GM19452 (cell line): ENCODE results near the gene RASGRP4.
"Not testable (repeated sequence)": the region's sequence is repeated elsewhere in the genome, so short reads cannot be mapped to it uniquely, and the experiment has no call there.

Source experiments
- ATAC-seq: cut with Tn5 transposase; IDR thresholded peaks from one replicate; pipeline ENCODE4 v1.9.1; 2021; ENCODE audit not compliant: unreplicated experiment

Gene RASGRP4

DNA sequence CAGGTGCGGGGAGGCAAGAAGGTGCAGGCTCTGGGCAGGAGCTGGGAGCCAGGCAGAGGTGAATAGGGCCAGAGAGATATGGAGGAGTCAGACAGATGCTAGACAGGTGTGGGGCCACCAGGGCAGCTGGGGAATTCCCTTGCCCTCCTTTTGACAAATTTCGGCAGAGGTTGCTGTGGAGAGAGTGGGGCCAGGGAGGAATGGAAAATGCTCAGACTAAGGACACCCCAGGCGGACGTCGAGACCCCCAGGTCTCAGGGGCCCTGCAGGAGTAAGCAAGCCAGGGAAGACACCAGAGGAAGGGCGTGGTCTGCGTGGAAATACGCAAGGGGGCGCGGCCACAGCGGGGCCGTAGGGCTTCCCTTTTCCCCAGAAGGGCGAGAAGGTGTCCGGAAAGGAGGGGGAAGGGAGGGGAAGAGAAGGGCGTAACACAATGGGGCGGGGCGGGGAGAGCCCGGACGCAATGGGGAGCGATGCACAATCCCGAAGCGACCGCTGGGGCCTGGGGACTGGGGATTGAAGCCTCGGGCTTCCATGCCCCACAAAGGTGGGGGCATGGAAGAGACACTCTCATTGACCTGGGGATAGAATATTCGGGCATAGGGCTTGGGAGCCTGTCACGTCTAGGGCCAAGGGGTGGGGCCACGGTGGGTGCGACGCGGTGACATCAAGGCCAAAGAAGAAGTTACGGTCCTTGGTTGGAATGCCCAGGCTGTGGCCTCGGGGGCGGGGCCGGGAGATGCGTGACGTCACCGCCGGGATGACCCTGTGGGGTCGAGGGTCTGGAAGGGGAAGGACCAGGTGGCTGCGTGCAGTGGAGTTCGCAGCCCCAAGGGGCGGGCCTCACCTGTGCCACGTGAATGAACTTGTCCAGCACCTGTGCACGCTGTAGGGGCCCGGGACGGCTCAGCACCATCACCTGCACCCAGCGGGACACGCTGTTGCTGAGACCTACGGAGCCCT is 8.2 kb downstream of the RASGRP4 start:
- ATAC-seq: no peak

DNA sequence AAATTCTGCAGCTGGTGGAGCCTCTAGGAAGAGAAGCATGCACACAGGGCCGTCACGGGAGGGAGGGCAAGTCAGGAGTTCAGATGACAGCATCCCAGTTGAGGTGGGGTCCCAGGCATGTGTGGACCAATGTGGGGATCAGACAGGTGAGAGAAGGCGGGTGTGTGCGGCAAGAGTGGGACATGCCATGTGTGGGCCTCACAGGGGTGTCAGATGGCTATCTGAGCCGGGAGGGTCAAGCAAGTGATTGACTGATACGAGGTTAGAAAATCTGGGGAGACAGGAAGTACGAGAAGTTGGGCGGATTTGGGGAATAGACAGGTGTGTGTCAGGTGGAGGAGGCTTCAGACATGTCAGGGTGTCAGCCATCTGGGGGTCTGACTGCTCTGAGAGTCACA is 8.9 kb downstream of the RASGRP4 start:
- ATAC-seq: no peak

DNA sequence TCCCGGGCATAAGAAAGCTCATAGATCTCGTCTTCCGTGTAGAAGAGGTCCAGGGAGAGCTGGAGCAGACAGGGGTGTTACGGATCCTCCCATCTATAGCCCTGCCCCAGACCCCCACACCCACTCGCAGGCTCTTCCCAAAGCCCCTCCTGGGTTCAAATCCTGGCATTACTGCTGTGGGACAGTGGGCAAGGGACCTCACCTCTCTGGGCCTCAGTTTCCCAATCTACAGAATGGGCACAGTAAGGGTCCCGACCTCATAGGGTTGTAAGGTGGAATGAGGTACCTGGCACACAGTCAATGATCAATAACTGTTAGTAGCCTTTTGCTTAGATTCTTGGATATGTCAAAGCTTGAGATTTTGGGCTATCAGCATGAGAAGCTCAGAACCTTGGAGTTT is 12.6 kb downstream of the RASGRP4 start:
- ATAC-seq: no peak

DNA sequence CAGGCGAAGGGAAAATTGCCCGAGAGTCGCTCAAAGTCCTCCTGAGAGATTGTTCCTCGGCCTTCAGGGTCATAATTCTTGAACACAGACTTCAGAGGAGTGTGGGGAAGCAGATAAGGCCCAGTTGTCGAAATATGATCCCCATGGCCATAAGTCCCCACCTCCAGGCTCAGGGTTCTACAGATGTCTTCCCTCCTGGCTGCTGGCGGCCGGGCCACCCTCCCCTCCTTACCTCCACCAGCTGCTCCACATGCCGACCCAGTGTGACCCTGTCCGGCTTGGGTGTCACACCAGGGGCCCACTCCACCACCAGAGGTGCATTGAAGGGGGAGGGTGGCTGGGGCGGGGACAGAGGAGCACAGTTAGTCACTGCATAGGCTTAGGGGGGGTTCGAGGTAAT is 13.1 kb downstream of the RASGRP4 start:
- no peak for ATAC-seq

DNA sequence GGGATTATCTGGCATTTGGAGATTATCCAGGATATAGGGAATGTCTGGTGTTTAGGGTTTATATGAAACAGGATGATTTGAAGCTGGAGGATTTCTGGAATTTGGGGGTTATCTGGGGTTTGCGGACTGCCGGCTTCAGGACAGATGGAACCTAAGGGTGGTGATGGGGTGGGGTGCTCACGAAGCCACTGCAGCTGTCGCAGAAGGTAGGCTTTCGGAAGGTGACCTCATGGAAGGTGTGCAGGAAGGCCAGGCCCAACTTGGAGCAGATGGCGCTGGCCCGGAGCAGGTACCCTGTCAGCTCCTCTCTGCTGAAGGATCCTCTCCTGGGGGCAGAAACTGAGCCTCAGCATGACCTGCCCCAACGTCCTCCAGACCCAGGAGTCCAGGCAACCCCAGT is 13.5 kb downstream of the RASGRP4 start:
- ATAC-seq: no peak

DNA sequence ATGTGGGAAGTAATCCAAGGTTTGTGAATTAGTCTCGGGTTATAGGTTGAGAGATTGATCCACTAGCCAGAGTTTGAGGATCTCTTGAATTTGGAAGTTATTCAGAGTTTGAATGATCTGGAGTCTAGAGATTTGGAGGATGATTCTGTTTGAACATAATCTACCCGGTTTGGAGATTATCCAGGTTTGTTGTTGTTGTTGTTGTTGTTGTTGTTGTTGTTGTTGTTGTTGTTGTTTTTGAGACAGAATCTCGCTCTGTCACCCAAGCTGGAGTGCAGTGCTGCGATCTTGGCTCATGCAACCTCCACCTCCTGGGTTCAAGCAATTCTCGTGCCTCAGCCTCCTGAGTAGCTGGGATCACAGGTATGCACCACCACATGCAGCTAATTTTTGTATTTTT is 14.1 kb downstream of the RASGRP4 start:
- ATAC-seq: not testable (repeated sequence)

DNA sequence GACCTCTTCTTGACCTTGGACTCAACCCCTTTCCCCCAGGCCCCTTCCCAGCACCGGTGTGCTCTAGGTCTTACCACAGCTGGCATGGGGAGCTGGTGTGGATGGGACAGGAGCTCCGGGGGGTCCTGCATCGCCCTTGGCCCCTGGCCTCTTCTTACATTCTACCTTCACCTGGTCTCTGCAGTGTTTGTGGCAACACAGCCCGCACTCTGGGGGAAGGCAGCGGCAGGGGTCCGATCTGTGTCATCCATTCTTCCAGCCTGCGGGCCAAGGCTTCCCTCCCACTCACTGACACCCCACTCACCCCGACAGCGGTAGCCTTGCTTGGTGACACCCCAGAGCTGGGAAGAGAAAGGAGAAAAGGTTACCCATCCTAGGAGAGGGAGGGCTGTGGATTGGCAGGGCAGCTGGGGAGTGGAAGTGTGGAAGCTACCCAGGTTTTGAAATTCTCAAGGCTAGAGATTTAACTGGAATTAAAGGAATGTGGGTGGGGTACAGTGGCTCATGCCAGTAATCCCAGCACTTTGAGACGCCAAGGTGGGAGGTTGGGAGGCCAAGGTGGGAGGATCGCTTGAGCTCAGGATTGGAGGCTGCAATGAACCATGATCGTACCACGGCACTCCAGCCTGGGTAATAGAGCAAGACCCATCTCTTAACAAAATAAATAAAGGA is 14.8 kb downstream of the RASGRP4 start:
- ATAC-seq: no peak

DNA sequence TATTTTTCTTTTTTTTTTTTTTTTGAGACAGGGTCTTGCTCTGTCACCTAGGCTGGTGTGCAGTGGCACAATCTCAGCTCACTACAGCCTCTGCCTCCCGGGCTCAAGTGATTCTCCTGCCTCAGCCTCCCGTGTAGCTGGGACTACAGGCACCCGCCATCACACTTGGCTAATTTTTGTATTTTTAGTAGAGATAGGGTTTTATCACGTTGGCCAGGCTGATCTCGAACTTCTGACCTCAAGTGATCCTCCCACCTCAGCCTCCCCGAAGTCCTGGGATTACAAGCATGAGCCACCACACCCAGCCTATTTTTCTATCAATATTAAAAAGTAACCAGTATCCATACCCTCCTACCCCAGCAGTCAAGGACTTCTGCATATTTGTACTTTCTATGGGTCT is 15.6 kb downstream of the RASGRP4 start:
- not testable (repeated sequence) for ATAC-seq

DNA sequence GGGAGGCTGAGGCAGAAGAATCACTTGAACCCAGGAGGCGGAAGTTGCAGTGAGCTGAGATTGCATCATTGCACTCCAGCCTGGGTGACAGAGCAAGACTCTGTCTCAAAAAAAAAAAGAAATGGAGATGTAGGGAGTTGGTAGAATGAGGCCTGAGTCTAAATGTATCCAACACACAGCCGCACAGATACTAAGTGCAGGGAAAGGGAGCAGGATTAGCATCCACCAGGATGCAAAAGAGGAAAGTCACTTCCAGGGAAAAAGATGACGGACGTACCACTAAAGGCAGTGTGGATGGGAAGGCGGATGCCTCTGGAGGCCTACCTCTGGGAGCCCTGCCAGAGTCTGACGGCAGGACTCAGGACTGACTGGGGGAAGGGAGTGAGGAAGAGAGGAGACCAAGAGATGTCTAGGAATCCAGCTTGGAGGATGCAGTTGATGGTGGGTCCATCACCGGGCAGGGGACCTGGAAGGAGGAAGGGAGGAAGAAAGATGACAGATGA is 16.3 kb downstream of the RASGRP4 start:
- no peak for ATAC-seq

DNA sequence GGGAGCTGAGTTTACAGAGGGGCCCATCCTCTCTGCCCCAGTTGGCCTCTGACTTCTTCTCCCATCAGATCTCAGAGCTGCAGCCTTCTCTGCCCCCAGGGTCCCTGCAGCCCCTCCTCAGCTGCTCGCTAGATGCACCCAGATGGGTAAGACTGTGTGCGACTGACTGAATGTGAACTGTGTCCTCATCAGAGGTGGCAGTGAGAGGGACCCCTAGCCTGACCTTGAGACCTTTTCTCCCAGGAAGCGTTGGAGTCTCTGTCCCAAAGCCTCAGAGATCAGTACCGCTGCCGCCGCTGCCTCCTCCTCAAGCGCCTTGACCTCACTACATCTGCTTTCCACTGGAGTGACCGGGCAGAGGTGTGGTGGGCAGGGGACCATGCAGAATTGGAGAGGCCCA is 20.7 kb downstream of the RASGRP4 start:
- ATAC-seq: no peak

DNA sequence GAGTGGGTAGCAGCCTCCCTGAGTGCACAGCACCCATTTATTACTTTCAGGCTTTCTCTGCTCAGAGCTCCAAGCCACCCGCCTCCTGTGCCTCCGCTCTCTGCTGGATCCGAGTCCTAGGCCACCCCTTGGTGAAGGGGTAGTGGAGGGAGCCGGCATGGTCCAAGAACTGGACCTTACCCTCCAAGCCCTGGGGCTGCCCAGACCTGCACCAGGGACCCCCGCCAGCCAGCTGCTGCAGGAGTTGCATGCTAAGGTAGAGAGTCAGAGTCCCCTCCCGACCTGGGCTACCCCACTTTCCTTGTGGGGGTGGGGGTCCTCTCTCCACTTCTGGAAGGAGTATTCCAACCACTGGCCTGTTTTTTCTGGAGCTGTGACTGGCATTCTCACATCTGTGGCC is 21.2 kb downstream of the RASGRP4 start:
- no peak for ATAC-seq

DNA sequence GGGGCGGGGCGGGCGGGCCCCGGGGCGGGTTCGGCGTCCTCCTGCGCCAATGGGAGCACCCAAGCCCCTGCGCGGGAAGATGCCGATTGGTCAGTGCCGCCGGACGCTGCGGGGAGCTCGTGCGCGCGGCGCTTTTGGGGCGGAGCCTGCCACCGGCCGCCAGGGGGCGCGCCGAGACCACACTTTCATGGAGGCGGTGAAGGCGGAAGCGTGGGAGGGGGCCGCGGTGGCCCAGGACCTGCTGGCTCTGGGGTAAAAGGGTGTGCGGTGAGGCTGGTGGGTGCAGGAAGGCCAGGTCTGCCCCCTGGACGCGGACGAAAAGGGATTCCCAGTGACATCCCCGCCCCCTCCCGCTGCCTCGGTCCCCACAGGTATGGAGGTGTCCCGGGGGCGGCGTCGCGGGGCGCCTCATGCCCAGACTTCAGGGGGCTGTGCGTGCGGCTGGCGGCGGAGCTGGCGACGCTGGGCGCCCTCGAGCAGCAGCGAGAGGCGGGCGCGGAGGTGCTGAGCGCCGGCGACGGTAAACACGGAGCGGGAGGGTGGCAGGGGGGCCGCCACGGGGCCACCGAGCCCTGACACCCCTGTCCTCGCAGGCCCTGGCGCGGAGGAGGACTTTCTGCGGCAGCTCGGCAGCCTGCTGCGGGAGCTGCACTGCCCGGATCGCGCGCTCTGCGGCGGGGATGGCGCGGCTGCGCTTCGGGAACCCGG is 22.9 kb downstream of the RASGRP4 start, which contains the start of gene FAM98C:
Gene FAM98C (plus strand): TSS at position 127 of the 708 bp plus-strand sequence. CDS start 61 bp downstream, at position 188.
- ATAC-seq: peak; percentile 94

DNA sequence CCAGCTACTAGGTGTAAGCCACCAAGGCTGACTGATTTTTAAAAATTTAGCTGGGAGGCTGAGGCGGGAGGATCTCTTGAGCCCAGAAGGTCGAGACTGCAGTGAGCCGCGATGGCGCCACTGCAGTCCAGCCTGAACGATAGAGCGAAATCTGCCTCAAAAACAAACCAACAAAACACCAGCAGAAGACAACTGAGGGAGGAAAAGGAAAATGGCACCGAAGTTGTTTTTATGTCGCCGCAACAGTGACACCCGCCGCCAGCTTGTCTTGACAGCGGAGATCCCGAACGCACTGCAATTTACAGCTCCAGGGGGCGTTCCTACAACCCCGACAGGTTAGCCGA is 23.4 kb downstream of the RASGRP4 start:
- no peak for ATAC-seq

DNA sequence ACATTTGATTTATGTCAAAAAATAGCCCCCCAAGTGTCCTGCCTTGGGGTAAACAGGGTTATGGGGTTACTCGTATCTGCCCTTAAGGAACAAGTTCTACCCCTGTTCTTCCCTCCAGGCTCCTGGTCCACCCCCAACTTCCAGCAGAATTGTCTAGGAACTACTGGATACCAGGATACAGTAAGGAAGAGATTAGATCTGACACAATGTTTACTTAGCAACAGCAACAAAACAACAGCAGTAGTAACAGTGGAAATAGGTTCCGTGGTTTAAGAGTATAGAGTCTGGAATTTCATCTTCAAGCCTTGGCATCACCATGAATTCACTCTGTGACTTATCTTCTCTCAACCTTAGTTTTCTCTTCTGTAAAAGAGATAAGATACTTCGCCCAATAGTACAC is 24.9 kb downstream of the RASGRP4 start:
- ATAC-seq: no peak

DNA sequence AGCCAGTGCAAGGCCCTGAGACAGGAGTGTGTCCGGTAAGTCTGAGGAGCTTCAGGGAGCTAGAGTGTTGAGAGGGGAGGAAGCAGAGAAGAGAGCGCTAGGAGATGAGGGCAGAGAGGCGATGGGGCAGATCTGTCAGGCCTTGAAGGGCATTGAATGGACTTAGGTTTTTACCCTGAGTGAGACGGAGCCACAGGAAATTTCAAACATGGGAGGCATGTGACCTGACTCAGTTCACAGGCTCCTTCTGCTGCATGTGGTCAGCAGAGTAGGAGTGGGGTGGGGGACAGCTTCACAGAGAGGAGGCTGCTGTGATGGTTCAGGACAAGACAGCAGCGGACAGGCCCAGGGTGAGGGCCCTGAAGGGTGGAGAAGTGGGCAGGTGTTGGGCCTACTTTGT is 25.7 kb downstream of the RASGRP4 start:
- no peak for ATAC-seq

DNA sequence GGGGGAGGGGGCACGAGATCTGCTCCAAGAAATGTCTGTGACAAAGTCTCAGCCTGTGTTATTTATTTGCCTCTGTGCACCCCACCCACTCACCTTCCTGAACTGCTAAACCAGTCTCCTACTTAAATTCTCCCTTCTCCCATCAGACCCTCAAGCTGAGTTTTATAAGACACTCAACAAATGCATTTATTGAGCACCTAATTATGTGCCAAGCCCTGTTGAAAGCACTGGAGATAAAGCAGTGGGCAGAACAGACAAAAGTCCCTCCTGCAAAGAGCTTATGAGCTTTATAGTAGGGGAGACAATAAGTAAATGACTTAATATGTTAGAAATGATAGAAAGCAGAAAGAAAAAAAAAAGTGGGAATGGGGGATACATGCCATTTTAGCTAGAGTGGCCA is 26.5 kb downstream of the RASGRP4 start:
- ATAC-seq: no peak

DNA sequence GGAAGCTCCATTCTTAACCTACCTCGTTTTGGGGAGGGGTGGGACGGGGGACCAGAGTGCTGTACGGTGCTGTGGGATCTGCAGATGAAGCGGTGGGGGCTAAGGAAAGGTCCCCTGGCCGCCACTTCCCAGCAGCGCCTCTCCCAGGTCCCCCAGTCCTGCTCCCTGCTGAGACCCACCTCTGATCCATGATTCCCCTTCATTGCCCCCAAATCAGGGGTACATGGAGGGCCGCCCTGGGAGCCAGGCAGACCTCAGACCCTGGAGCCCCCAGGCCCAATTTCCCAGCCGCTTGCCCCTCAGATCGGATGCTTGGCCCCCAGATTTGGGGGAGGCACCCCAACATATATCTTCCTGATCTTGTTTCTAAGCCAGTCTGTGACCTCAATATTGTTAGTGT is 26.9 kb downstream of the RASGRP4 start:
- ATAC-seq: no peak

DNA sequence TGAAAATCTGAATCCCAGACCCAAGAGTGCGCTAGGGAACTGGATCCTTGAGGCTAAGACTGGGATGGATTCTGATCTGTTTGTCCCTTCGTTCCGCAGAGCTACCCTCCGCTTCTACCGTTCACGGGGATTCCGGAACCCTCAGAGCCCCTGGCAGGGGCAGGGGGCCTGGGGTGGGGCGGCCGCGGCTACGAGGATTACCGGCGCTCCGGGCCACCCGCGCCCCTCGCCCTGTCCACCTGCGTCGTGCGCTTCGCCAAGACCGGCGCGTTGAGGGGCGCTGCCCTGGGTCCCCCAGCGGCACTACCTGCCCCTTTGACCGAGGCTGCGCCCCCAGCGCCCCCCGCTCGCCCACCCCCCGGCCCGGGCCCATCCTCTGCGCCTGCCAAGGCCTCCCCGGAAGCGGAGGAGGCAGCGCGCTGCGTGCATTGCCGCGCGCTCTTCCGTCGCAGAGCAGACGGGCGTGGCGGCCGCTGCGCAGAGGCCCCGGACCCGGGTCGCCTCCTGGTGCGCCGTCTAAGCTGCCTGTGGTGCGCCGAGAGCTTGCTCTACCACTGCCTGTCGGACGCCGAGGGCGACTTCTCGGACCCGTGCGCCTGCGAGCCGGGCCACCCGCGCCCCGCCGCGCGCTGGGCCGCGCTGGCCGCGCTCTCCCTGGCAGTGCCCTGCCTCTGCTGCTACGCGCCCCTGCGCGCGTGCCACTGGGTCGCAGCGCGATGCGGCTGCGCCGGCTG is 30.5 kb downstream of the RASGRP4 start:
- ATAC-seq: no peak

DNA sequence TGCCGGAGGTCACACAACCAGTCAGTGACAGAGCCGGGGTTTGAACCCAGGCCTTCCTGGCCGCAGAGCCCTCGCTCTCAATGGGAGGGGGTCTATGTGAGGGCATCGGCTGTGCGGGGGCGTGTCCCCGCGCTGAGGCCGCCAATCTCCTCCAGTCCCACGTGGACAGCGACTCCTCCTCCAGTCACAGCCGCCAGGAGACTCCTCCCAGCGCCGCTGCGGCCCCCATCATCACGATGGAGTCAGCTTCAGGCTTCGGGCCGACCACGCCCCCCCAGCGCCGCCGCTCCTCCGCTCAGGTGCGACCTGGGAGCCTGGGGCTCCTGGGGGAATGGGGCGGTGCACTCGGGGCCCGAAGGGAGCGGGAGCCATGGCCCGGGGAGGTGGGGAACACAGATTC is 31.5 kb downstream of the RASGRP4 start:
- ATAC-seq: no peak

DNA sequence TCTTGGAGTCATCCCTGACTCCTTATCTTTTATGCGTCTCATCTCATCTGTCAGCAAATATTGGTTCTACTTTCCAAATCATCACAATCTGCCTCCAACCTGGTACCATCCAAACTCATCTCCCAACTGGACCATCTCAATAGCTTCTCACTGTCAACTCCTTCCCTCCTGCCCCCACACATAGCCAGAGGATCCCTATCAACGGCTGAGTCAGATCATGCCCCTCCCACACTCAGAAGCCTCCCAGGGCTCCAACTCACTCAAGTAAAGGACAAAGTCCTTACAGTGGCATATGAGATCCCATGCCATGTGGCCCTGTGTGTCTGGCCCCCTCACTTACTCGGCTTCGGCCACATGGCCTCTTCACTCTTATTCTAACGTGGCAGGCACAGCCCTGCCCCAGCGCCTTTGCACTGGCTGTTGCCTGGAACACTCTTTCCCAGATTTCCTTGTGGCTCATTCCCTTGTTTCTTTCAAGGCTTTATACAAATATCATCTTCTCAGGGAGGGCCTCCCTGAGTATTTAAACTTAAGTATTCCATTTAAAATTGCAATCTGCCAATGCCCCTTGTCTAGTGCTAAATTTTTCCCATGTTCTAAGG is 33.2 kb downstream of the RASGRP4 start:
- no peak for ATAC-seq
